GM10248 (cell line): Measurements from ENCODE around the gene MSS51.

Experiments
- CTCF ChIA-PET: fragments of 300-600 bp; sonication (Branson Sonifier 250); formaldehyde crosslinking; extraction: SDS; loops from one replicate; lab custom pipeline; 2021; ENCODE audit warnings: antibody characterized with exemption; lab: Yijun Ruan, JAX
- POLR2A ChIA-PET: fragments of 350-650 bp; sonication (Branson Sonifier 250); formaldehyde crosslinking; extraction: SDS; loops from one replicate; lab custom pipeline; 2020; ENCODE audit warnings: antibody characterized with exemption; lab: Yijun Ruan, JAX
- DNase-seq: peaks from one replicate; pipeline ENCODE4 v3.0.0; 2012; ENCODE audit errors: extremely low spot score
- CTCF ChIP-seq: IDR thresholded peaks from 2 replicates; pipeline ENCODE4 v1.5.1; 2012; ENCODE audit warnings: mild to moderate bottlenecking, low read depth; ENCODE audit errors: extremely low read depth, missing control alignments, control extremely low read depth

The MSS51 gene

GRCh38 chr10:73424478-73424877 lies 8.9 kb downstream of the MSS51 start:
- CTCF ChIA-PET = interaction anchor here (1.0 to 1.5 kb wide), 3 partner anchors 9 to 220 kb away, joined by 3 read pairs; no protein-coding TSS in a partner anchor
- no peak for DNase-seq
- POLR2A ChIA-PET = no interaction called here
- no peak for TF ChIP-seq CTCF

- DNase-seq = no peak
- ChIA-PET POLR2A (no interaction called here), CTCF (interaction anchor here (1.2 kb wide), 1 partner anchor 8 kb away, joined by 3 read pairs; no protein-coding TSS in a partner anchor)
- TF ChIP-seq CTCF = no peak
Observed at GRCh38 chr10:73423309-73423708, 10.1 kb downstream of the MSS51 start.

- CTCF ChIA-PET = no interaction called here
- no peak for TF ChIP-seq CTCF
- DNase-seq = no peak
- POLR2A ChIA-PET = no interaction called here
Observed at GRCh38 chr10:73416571-73416970, 16.8 kb downstream of the MSS51 start.

- ChIA-PET POLR2A (no interaction called here), CTCF (no interaction called here)
- DNase-seq = no peak
- no peak for TF ChIP-seq CTCF
Observed at GRCh38 chr10:73414230-73414945, 19.0 kb downstream of the MSS51 start.

GRCh38 chr10:73413528-73414229 lies 19.7 kb downstream of the MSS51 start, which contains the start of gene ANXA7:
Gene ANXA7, minus strand, starts transcription at chr10:73414058. Its CDS starts 13,202 bp downstream, at chr10:73400856.
- POLR2A ChIA-PET = interaction anchor here (0.7 kb wide), 1 partner anchor 150 kb away, joined by 3 read pairs; no protein-coding TSS in a partner anchor
- CTCF ChIA-PET = interaction anchor here (0.6 to 1.5 kb wide), 3 partner anchors 12 to 167 kb away, joined by 3 to 5 read pairs (median 3); partner anchors contain the start of gene DNAJC9
- TF ChIP-seq CTCF = no peak
- DNase-seq = peak; percentile 99

GRCh38 chr10:73413108-73413527 lies 20.2 kb downstream of the MSS51 start:
- DNase-seq = peak; percentile 65
- TF ChIP-seq CTCF = no peak
- CTCF ChIA-PET = interaction anchor here (0.6 to 1.5 kb wide), 3 partner anchors 11 to 166 kb away, joined by 3 to 5 read pairs (median 3); partner anchors contain the start of gene DNAJC9
- POLR2A ChIA-PET = interaction anchor here (0.7 kb wide), 2 partner anchors 17 to 149 kb away, joined by 3 to 8 read pairs; no protein-coding TSS in a partner anchor
